ENCODE data around the gene VTI1A.

GRCh38 chr10:112855134-112855533 lies 408.1 kb downstream of the VTI1A start:
- TF ChIP-seq RFX5 (IDR thresholded peaks at IDR 0.05) (no peak), MAFK (IDR thresholded peaks at IDR 0.05; ENCODE audit: partially characterized antibody) (no peak), POLR2A (IDR thresholded peaks at IDR 0.05; ENCODE audit: low read length) (no peak), ZFP36 (IDR thresholded peaks at IDR 0.05; ENCODE audit: borderline replicate concordance, partially characterized antibody) (no peak), HDAC2 (IDR thresholded peaks at IDR 0.05) (no peak)

All from A549 (cell line).